Esophagus muscularis mucosa (tissue), 4 donors: ENCODE measurements around the gene FBH1. TPM values are rescaled to one million over a fixed set of nuclear protein-coding genes. Genes with fewer than 3 reads are reported as not detected.

Experiments
- DNase-seq: peaks from one replicate; pipeline ENCODE4 v3.0.0-alpha.2; 2017; ENCODE audit errors: extremely low spot score
- H3K27ac ChIP-seq, 4 donors: fragments of 200-600 bp; sonication (generic); replicated peaks in 1 of 4; 1 replicate in 3 of 4; 2 replicates in 1 of 4; pipeline ENCODE4 v1.5.1; 2016 to 2019; ENCODE audit warnings: mild to moderate bottlenecking in 1 of 4
- H3K27me3 ChIP-seq, 4 donors: fragments of 200-600 bp; sonication (generic); one replicate each; pipeline versions ENCODE4 v1.5.1 to v1.6.0; 2016 to 2019
- H3K36me3 ChIP-seq, 4 donors: fragments of 200-600 bp; sonication (generic); one replicate each; pipeline ENCODE4 v1.5.1; 2016 to 2019
- H3K4me1 ChIP-seq, 4 donors: fragments of 200-600 bp; sonication (generic); one replicate each; pipeline ENCODE4 v1.5.1; 2016 to 2019
- H3K4me3 ChIP-seq, 4 donors: fragments of 200-600 bp; sonication (generic); 1 replicate in 2 of 4; 2 replicates in 2 of 4; pipeline ENCODE4 v1.5.1; 2016 to 2019; ENCODE audit warnings: mild to moderate bottlenecking in 4 of 4, moderate library complexity in 1 of 4
- H3K9me3 ChIP-seq, 4 donors: fragments of 200-600 bp; sonication (generic); 1 replicate in 3 of 4; 2 replicates in 1 of 4; pipeline ENCODE4 v1.5.1; 2016 to 2019
- EP300 ChIP-seq: sonication (generic); formaldehyde crosslinking; IDR thresholded peaks from one replicate; pipeline ENCODE4 v1.6.1; 2017; ENCODE audit warnings: antibody characterized with exemption
- POLR2A ChIP-seq: fragments of 450-650 bp; IDR thresholded peaks from one replicate; pipeline ENCODE4 v1.6.1; 2017; ENCODE audit warnings: antibody characterized with exemption, moderate library complexity, mild to moderate bottlenecking, low read depth
- POLR2AphosphoS5 ChIP-seq, 2 donors: sonication (generic); formaldehyde crosslinking; IDR thresholded peaks; one replicate each; pipeline ENCODE4 v1.6.1; 2017; ENCODE audit warnings: antibody characterized with exemption in 2 of 2
- WGBS: methylation state at CpG from one replicate; pipeline ENCODE4 v1.1.5; 2018; 5-methylcytosine and 5-hydroxymethylcytosine counted together
- intact Hi-C: fragments of 100-400 bp; cut with DNase I; formaldehyde crosslinking; loops from one replicate; pipeline ENCODE4 v1.15.1; 2023
- total RNA-seq, 4 donors: library from RNA; depleted of rRNA; stranded (reverse); fragments of >200 nt; gene quantifications; one replicate each; pipeline versions ENCODE4 v1.1.0 to v1.2.1, GENCODE V29; 2016
- TF ChIP-seq, protein P1 (sequence below), 3 experiments: fragments of 200-600 bp in 2 of 3; fragments of 450-650 bp in 1 of 3; sonication (generic) in 2 of 3; IDR thresholded peaks; one replicate each; pipeline ENCODE4 v1.5.1; 2017 to 2019; ENCODE audit warnings: antibody characterized with exemption in 3 of 3, mild to moderate bottlenecking in 2 of 3, moderate library complexity in 1 of 3

FBH1 gene
- total RNA-seq, 4 donors from 2014 or later: 90.3 to 93.0 (median 92.3) TPM

DNA sequence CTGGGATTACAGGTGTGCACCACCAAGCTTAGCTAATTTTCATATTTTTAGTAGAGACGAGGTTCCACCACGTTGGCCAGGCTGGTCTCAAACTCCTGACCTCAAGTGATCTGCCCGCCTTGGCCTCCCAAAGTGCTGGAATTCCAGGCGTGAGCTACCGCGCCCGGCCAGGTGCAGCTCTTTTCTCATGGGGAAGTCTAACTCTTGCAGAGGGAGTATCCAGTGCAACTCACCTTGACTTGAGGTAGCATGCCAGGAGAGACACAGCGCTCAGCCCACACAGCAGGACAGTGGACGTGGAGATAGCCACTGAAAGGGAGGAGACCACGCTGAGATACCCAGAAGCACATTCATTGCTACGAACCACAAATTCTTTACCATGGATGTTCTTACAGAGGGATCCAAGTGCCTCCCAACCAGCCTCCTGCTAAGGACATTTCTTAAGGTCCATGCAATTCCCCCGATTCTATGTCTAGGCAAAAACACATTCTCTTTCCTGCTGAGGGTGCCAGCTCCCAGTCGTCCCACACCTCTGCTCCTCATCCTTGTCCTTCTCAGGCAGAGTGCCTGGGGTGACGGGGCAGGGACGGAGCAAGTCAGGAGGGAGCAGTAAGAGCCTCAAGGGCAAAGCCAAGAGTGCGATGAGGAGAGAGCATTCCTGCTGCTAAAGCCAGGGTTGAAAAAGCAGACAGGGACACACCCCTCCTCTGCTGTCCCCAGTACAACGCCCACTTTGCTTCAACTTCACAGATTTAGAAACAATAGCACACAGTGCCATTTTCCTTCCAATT lies 66.3 kb downstream of the FBH1 start:
- Histone ChIP-seq H3K4me1 (peaks cover 0 to 15% (median 8%) of the 10 kb centered on the region in 4 donors), H3K4me3 (no peak overlapping the region), H3K36me3 (peaks cover 0 to 61% (median 25%) of the 10 kb centered on the region in 4 donors), H3K27ac (no peak overlapping the region), H3K27me3 (no peaks in the 10 kb centered on the region), H3K9me3 (no peaks in the 10 kb centered on the region)
- DNase-seq: no peak
- intact Hi-C loops: no loop called here
- 93% methylated on average over 17 of the region's 17 CpGs for WGBS
- TF ChIP-seq, protein P1, sequence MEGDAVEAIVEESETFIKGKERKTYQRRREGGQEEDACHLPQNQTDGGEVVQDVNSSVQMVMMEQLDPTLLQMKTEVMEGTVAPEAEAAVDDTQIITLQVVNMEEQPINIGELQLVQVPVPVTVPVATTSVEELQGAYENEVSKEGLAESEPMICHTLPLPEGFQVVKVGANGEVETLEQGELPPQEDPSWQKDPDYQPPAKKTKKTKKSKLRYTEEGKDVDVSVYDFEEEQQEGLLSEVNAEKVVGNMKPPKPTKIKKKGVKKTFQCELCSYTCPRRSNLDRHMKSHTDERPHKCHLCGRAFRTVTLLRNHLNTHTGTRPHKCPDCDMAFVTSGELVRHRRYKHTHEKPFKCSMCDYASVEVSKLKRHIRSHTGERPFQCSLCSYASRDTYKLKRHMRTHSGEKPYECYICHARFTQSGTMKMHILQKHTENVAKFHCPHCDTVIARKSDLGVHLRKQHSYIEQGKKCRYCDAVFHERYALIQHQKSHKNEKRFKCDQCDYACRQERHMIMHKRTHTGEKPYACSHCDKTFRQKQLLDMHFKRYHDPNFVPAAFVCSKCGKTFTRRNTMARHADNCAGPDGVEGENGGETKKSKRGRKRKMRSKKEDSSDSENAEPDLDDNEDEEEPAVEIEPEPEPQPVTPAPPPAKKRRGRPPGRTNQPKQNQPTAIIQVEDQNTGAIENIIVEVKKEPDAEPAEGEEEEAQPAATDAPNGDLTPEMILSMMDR (IDR thresholded peaks at IDR 0.05): no peak
- TF ChIP-seq EP300: no peak
- no peak for TF ChIP-seq POLR2AphosphoS5 (IDR thresholded peaks at IDR 0.05)
- TF ChIP-seq POLR2A: no peak

DNA sequence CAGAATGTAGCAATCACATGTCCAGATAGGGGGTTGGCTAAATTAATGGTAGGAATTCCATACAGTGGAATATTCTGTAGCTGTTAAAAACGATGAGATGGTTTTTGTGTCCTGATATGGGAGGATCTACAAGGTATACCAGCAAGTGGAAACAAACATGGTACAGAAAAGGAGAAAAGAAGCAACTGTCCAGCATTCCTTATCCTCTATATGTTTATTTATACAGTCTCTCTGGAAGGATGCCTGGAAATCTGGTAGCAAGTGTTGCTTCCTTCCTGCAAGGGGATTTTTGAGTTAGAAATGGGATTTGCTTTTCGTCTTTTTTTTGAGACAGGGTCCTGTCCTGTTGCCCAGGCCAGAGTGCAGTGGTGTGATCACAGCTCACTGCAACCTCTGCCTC lies 68.0 kb downstream of the FBH1 start:
- peaks cover 0 to 63% (median 26%) of the 10 kb centered on the region in 4 donors for H3K36me3 ChIP-seq
- no peaks in the 10 kb centered on the region for H3K9me3 ChIP-seq
- no peak overlapping the region for H3K27ac ChIP-seq
- H3K4me1 ChIP-seq: peaks cover 0 to 11% (median 4%) of the 10 kb centered on the region in 4 donors
- H3K27me3 ChIP-seq: no peaks in the 10 kb centered on the region
- no peak for DNase-seq
- no peak for TF ChIP-seq POLR2A
- no peak for TF ChIP-seq POLR2AphosphoS5 (IDR thresholded peaks at IDR 0.05)
- TF ChIP-seq EP300: no peak
- TF ChIP-seq, protein P1 (IDR thresholded peaks at IDR 0.05): no peak
- 36% methylated on average over 2 of the region's 2 CpGs for WGBS
- no peak overlapping the region for H3K4me3 ChIP-seq
- intact Hi-C loops: no loop called here

DNA sequence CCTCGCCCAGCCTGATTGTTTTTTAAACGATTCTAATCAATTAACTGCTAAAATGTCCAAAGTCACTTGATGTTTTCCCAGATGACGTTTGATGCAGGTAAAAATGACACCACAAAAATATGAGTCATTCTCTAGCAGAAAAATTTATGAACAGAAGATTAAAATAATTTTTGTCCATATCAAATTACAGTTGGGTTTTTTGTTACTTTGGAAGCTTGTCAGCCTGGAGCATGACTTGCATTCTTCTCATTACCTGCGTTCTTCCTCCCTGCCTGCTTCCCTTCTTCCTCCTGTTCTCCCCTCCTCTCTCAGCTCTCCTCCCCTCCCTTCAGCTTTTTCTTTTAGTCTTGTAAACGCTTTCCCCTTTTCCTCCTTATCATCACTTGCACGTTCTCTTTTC lies 68.6 kb downstream of the FBH1 start:
- peaks cover 0 to 63% (median 28%) of the 10 kb centered on the region in 4 donors for H3K36me3 ChIP-seq
- no peaks in the 10 kb centered on the region for H3K27me3 ChIP-seq
- H3K27ac ChIP-seq: no peak overlapping the region
- intact Hi-C loops: no loop called here
- no peak for DNase-seq
- no peak overlapping the region for H3K4me3 ChIP-seq
- peaks cover 0 to 11% (median 4%) of the 10 kb centered on the region in 4 donors for H3K4me1 ChIP-seq
- no peaks in the 10 kb centered on the region for H3K9me3 ChIP-seq
- 64% methylated on average over 6 of the region's 6 CpGs for WGBS
- no peak for TF ChIP-seq POLR2AphosphoS5 (IDR thresholded peaks at IDR 0.05)
- TF ChIP-seq, protein P1 (IDR thresholded peaks at IDR 0.05): no peak
- no peak for TF ChIP-seq POLR2A
- TF ChIP-seq EP300: no peak

DNA sequence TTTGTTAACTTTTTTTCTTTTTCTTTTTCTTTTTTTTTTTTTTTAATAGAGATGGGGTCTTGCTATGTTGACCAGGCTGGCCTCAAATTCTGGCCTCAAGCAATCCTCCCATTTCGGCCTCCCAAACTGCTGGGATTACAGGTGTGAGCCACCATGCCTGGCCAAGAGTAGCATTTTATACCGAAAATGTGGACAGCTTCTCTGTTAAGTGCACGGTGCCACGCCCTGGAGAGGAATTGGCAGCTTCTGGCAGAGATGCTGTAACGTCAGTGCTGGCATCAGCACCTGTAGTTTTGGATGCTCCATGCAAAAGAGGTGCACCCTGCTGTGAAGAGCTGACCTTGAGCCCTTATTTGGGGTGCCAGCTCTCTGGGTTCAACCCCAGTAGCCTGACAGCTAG lies 69.1 kb downstream of the FBH1 start:
- Histone ChIP-seq H3K4me3 (no peak overlapping the region), H3K4me1 (peaks cover 0 to 11% (median 4%) of the 10 kb centered on the region in 4 donors), H3K9me3 (no peaks in the 10 kb centered on the region), H3K27me3 (no peaks in the 10 kb centered on the region), H3K27ac (no peak overlapping the region), H3K36me3 (peaks cover 0 to 65% (median 28%) of the 10 kb centered on the region in 4 donors)
- DNase-seq: no peak
- 95% methylated on average over 2 of the region's 5 CpGs for WGBS
- TF ChIP-seq POLR2A: no peak
- TF ChIP-seq, protein P1 (IDR thresholded peaks at IDR 0.05): no peak
- TF ChIP-seq EP300: no peak
- no peak for TF ChIP-seq POLR2AphosphoS5 (IDR thresholded peaks at IDR 0.05)
- intact Hi-C loops: no loop called here
